Neutrophil (primary cell): ENCODE measurements around the gene GTF3C4.

Experiments used
- H3K27ac ChIP-seq: fragments of 200-600 bp; sonication (generic); 2 replicates; pipeline ENCODE4 v1.5.1; 2016; ENCODE audit warnings: mild to moderate bottlenecking, moderate library complexity
- H3K27me3 ChIP-seq: fragments of 200-600 bp; sonication (generic); 2 replicates; pipeline ENCODE4 v1.6.0; 2016; ENCODE audit warnings: mild to moderate bottlenecking
- H3K36me3 ChIP-seq: fragments of 200-600 bp; sonication (generic); 2 replicates; pipeline ENCODE4 v1.5.1; 2017
- H3K4me1 ChIP-seq, 2 experiments: fragments of 200-600 bp in 1 of 2; sonication (generic) in 1 of 2; 1 replicate in 1 of 2; 2 replicates in 1 of 2; pipeline versions ENCODE4 v1.5.1 to v1.6.1; 2013 to 2016; ENCODE audit warnings: low read depth in 1 of 2, low read length in 1 of 2, mild to moderate bottlenecking in 1 of 2, moderate library complexity in 1 of 2; ENCODE audit not compliant: control insufficient read depth in 1 of 2, insufficient read depth in 1 of 2
- H3K4me3 ChIP-seq, 2 experiments: fragments of 200-600 bp in 1 of 2; sonication (generic) in 1 of 2; 1 replicate in 1 of 2; 2 replicates in 1 of 2; pipeline ENCODE4 v1.5.1; 2013 to 2016; ENCODE audit warnings: low read depth in 1 of 2, low read length in 1 of 2, mild to moderate bottlenecking in 1 of 2, moderate library complexity in 1 of 2
- H3K9me3 ChIP-seq: fragments of 200-600 bp; sonication (generic); 2 replicates; pipeline ENCODE4 v1.5.1; 2016
- TF ChIP-seq, protein P1 (sequence below): fragments of 200-600 bp; sonication (generic); IDR thresholded peaks from 2 replicates; pipeline ENCODE4 v1.5.1; 2016; ENCODE audit warnings: antibody characterized with exemption

The GTF3C4 gene

DNA sequence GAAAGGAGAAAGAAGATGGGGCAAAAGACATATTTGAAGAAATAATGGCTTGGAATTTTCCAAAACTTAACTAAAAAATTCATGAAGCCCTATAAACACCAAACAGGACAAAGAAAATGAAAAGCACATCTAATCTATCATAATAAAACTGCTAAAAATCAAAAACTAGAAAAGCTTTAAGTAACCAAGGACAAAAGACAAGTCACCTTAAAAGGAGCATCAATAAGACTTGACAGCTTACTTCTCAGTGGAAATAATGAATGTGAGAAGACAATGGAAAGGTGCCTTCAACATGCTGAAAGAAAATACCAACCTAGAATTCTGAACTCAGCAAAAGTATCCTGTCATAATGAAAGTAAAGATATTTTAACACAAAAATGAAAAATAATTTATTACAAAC, 27.0 kb downstream of the GTF3C4 start:
- TF ChIP-seq, protein P1, sequence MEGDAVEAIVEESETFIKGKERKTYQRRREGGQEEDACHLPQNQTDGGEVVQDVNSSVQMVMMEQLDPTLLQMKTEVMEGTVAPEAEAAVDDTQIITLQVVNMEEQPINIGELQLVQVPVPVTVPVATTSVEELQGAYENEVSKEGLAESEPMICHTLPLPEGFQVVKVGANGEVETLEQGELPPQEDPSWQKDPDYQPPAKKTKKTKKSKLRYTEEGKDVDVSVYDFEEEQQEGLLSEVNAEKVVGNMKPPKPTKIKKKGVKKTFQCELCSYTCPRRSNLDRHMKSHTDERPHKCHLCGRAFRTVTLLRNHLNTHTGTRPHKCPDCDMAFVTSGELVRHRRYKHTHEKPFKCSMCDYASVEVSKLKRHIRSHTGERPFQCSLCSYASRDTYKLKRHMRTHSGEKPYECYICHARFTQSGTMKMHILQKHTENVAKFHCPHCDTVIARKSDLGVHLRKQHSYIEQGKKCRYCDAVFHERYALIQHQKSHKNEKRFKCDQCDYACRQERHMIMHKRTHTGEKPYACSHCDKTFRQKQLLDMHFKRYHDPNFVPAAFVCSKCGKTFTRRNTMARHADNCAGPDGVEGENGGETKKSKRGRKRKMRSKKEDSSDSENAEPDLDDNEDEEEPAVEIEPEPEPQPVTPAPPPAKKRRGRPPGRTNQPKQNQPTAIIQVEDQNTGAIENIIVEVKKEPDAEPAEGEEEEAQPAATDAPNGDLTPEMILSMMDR, result no peak
- peaks cover 12% of the 10 kb centered on the region for H3K9me3 ChIP-seq
- no peak overlapping the region for H3K27ac ChIP-seq
- no peak overlapping the region for H3K4me3 ChIP-seq
- H3K4me1 ChIP-seq, result no peaks in the 10 kb centered on the region
- peaks cover 15% of the 10 kb centered on the region for H3K27me3 ChIP-seq
- no peaks in the 10 kb centered on the region for H3K36me3 ChIP-seq

DNA sequence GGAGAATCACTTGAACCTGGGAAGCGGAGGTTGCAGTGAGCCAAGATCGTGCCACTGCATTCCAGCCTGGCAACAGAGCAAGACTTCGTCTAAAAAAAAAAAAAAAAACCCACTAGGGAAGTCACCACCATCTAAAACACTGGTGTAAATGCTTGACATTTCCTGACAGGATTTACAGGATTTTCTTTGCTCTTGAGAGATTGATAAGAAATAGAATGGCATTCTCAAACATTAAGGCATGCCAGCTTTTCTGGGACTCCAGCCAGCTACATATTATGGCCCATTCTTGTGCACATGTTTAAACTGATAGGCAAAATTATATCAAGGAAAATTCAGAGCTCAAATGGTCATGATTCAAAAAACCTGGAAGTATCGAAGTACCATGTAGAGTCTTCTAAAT, 28.7 kb downstream of the GTF3C4 start:
- Histone ChIP-seq H3K36me3 (no peaks in the 10 kb centered on the region), H3K4me1 (no peaks in the 10 kb centered on the region), H3K4me3 (no peak overlapping the region), H3K27me3 (peaks cover 33% of the 10 kb centered on the region), H3K9me3 (peaks cover 12% of the 10 kb centered on the region), H3K27ac (no peak overlapping the region)
- TF ChIP-seq, protein P1, result no peak

DNA sequence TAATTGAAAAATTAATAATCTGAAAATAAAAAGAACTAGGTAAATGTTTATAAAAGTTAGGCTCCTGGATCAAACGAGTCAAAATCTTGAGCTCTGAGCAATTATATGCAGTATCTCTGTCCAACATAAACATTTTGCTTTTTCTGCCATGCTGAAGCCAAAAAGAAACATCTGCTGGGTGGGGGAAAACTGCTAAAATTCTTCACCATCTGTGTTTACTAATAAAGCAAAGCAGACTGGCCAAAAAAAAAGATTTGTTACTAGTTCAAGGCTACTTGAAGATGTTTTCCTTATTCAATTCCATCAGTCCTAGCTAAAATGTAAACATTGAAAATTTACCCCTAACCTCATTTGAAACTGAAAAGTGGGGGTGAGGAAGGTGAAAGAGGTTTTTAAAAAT, 29.7 kb downstream of the GTF3C4 start:
- TF ChIP-seq, protein P1, result no peak
- Histone ChIP-seq H3K27me3 (peaks cover 36% of the 10 kb centered on the region), H3K27ac (no peak overlapping the region), H3K9me3 (peaks cover 12% of the 10 kb centered on the region), H3K4me1 (no peaks in the 10 kb centered on the region), H3K4me3 (no peak overlapping the region), H3K36me3 (no peaks in the 10 kb centered on the region)

DNA sequence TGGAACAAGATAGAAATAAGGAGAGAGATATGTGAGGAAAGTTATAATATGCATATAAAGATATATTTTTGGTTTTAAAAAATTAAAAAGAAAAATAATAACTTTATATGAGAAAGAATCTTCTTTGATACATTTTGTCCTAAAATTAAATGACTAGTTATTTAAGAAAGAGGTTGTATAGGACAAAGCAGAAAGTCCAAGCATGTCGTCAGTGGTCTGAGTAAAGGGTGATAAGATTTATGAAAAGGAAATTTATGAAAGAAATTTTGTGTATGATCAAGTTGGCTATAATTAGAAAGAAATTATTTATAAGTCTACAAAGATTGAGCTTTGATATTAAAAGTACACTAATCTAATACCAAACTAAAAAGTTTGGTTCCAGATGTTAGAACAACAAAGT, 32.0 kb downstream of the GTF3C4 start:
- H3K27me3 ChIP-seq, result peaks cover 36% of the 10 kb centered on the region
- H3K27ac ChIP-seq, result no peak overlapping the region
- H3K36me3 ChIP-seq, result no peaks in the 10 kb centered on the region
- no peaks in the 10 kb centered on the region for H3K4me1 ChIP-seq
- peaks cover 4% of the 10 kb centered on the region for H3K9me3 ChIP-seq
- TF ChIP-seq, protein P1, result no peak
- no peak overlapping the region for H3K4me3 ChIP-seq

DNA sequence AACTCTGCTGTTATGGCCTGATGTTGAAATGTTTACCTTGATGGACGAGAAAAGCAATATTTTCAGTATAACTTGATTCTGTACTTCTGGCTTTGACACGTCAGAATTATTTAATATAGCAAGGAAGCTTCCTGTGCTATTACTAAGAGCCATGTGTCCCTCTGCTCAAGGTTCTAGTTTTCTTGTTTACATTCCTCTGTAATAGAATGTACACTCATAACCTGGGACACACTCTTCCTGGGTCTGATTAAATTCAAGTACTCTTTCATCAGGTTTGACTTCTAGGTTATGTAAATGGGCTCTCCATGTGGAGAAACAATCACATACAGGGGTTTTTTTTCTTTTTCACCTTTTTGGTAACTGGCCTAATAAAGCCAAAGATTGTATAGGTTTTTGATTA, 33.1 kb downstream of the GTF3C4 start:
- no peak overlapping the region for H3K27ac ChIP-seq
- no peaks in the 10 kb centered on the region for H3K4me1 ChIP-seq
- TF ChIP-seq, protein P1, result no peak
- no peak overlapping the region for H3K4me3 ChIP-seq
- no peaks in the 10 kb centered on the region for H3K36me3 ChIP-seq
- no peaks in the 10 kb centered on the region for H3K9me3 ChIP-seq
- peaks cover 36% of the 10 kb centered on the region for H3K27me3 ChIP-seq

DNA sequence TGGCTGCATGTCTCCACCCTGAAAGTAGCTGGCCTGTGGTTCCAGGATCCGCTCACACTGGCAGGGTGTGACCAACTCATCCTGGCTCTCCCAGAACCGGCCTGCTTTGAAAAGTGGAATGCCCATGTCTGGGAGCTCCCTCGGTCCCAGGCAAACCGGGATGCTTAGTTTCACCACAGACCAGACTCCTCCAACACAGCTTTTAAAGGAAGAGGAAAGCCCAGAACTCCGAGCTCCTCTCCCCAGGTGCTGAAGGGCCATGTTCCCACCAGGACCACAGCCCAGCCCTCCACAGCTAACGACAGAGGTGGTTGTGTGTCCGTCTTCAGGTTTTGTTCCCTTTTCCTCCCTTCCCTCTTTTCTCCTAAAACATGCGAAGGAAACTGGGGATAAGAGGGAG, 38.0 kb downstream of the GTF3C4 start:
- Histone ChIP-seq H3K27me3 (peaks cover 26% of the 10 kb centered on the region), H3K4me3 (no peak overlapping the region), H3K27ac (no peak overlapping the region), H3K9me3 (no peaks in the 10 kb centered on the region), H3K4me1 (no peaks in the 10 kb centered on the region), H3K36me3 (no peaks in the 10 kb centered on the region)
- TF ChIP-seq, protein P1, result no peak
